ENCODE data around the gene CAPN8. TPM values are rescaled to one million over a fixed set of nuclear protein-coding genes. Genes with fewer than 3 reads are reported as not detected.

The CAPN8 gene
- total RNA-seq, 1 donor from 2014 or later: 0.49 TPM

DNA sequence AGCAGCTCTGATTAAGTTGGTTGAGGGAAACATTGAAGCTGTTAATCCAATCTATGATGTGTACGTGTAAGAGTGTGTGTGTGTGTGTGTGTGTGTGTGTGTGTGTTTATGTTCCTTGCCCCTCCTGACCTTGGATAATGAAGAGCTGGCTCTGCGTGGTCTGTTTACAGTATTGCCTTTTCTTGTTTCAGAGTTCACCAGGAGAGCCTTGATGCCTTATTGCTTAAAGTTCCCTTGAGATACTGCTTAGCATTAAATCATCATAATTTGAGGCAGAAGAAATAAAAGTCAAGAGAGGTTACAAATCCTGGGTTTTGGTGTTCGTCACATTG is 36.4 kb downstream of the CAPN8 start:
- Histone ChIP-seq H3K27me3 (no peaks in the 10 kb centered on the region), H3K9me3 (no peaks in the 10 kb centered on the region), H3K27ac (no peak overlapping the region), H3K4me3 (no peak overlapping the region), H3K4me1 (no peaks in the 10 kb centered on the region), H3K36me3 (no peaks in the 10 kb centered on the region)
- TF ChIP-seq CTCF (IDR thresholded peaks at IDR 0.05): no peak
- intact Hi-C loops (cut with DNase I): no loop called here
- DNase-seq (ENCODE audit: extremely low spot score in 2 of 2): no peak

GRCh38 chr1:223628233-223629125 is 37.0 kb downstream of the CAPN8 start:
- H3K27ac ChIP-seq: no peak overlapping the region
- H3K4me1 ChIP-seq: no peaks in the 10 kb centered on the region
- no peaks in the 10 kb centered on the region for H3K27me3 ChIP-seq
- H3K36me3 ChIP-seq: no peaks in the 10 kb centered on the region
- intact Hi-C loops (cut with DNase I): no loop called here
- no peak for DNase-seq (ENCODE audit: extremely low spot score in 2 of 2)
- no peaks in the 10 kb centered on the region for H3K9me3 ChIP-seq
- H3K4me3 ChIP-seq: no peak overlapping the region
- no peak for TF ChIP-seq POLR2AphosphoS5 (IDR thresholded peaks at IDR 0.05; ENCODE audit: insufficient read depth in 1 of 2, low read depth in 1 of 2)
- TF ChIP-seq CTCF (IDR thresholded peaks at IDR 0.05): no peak
- no peak for TF ChIP-seq POLR2A (IDR thresholded peaks at IDR 0.05)

- no peaks in the 10 kb centered on the region for H3K36me3 ChIP-seq
- DNase-seq (ENCODE audit: extremely low spot score in 2 of 2): no peak
- intact Hi-C loops (cut with DNase I): no loop called here
- H3K27ac ChIP-seq: no peak overlapping the region
- no peaks in the 10 kb centered on the region for H3K9me3 ChIP-seq
- no peaks in the 10 kb centered on the region for H3K4me1 ChIP-seq
- no peaks in the 10 kb centered on the region for H3K27me3 ChIP-seq
- H3K4me3 ChIP-seq: no peak overlapping the region
- no peak for TF ChIP-seq CTCF (IDR thresholded peaks at IDR 0.05)
- TF ChIP-seq POLR2A (IDR thresholded peaks at IDR 0.05): no peak
- no peak for TF ChIP-seq POLR2AphosphoS5 (IDR thresholded peaks at IDR 0.05; ENCODE audit: insufficient read depth in 1 of 2, low read depth in 1 of 2)
Observed at GRCh38 chr1:223622132-223622842, 43.2 kb downstream of the CAPN8 start.

DNA sequence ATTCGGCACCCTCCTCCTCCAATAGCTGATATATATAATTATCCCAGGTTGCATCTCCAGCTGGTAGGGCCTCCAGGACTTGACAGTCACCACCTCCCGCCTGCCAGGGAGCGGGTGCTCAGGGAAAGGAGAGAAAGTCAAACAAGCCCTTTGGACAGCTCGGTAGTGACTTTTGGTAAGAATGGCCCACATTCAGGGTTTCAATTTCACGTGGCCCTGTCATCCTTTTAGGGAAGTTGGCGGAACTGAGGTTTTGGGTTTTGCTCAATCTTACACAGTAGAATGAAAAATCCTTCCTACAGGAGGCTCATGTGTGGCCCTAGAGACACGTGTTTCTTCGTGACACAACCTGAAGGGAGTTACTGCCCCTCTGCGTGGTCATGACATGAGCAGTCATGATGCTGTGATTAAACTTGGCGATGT is 44.2 kb downstream of the CAPN8 start:
- H3K4me1 ChIP-seq: no peaks in the 10 kb centered on the region
- H3K27me3 ChIP-seq: no peaks in the 10 kb centered on the region
- no peak overlapping the region for H3K27ac ChIP-seq
- intact Hi-C loops (cut with DNase I): no loop called here
- TF ChIP-seq POLR2A (IDR thresholded peaks at IDR 0.05) (no peak), CTCF (IDR thresholded peaks at IDR 0.05) (no peak), POLR2AphosphoS5 (IDR thresholded peaks at IDR 0.05; ENCODE audit: insufficient read depth in 1 of 2, low read depth in 1 of 2) (no peak)
- no peaks in the 10 kb centered on the region for H3K36me3 ChIP-seq
- no peak overlapping the region for H3K4me3 ChIP-seq
- DNase-seq (ENCODE audit: extremely low spot score in 2 of 2): no peak
- H3K9me3 ChIP-seq: no peaks in the 10 kb centered on the region
